IPS-20b (cell line): Measurements from ENCODE around the gene HTT.

Experiments
- H3K27ac ChIP-seq: one replicate; pipeline ENCODE4 v1.5.1; 2013; ENCODE audit warnings: low read length
- H3K27me3 ChIP-seq: 2 replicates; pipeline ENCODE4 v1.6.1; 2013; ENCODE audit warnings: mild to moderate bottlenecking, low read length, inconsistent platforms; ENCODE audit not compliant: insufficient read depth
- H3K36me3 ChIP-seq: 2 replicates; pipeline ENCODE4 v1.6.1; 2013; ENCODE audit warnings: low read depth, mild to moderate bottlenecking, inconsistent platforms, low read length, moderate library complexity; ENCODE audit not compliant: insufficient read depth
- H3K4me1 ChIP-seq: 2 replicates; pipeline ENCODE4 v1.6.1; 2013; ENCODE audit warnings: mild to moderate bottlenecking, control low read depth, inconsistent platforms, low read length, moderate library complexity; ENCODE audit not compliant: insufficient read depth
- H3K4me3 ChIP-seq: 2 replicates; pipeline ENCODE4 v1.5.1; 2013; ENCODE audit warnings: mild to moderate bottlenecking, low read length, inconsistent platforms
- H3K9ac ChIP-seq: 2 replicates; pipeline ENCODE4 v1.6.1; 2013; ENCODE audit warnings: low read depth, mild to moderate bottlenecking, inconsistent platforms, low read length, moderate library complexity
- H3K9me3 ChIP-seq: 2 replicates; pipeline ENCODE4 v1.6.1; 2013; ENCODE audit warnings: mild to moderate bottlenecking, low read depth, low read length, inconsistent platforms; ENCODE audit not compliant: insufficient read depth

HTT gene

DNA sequence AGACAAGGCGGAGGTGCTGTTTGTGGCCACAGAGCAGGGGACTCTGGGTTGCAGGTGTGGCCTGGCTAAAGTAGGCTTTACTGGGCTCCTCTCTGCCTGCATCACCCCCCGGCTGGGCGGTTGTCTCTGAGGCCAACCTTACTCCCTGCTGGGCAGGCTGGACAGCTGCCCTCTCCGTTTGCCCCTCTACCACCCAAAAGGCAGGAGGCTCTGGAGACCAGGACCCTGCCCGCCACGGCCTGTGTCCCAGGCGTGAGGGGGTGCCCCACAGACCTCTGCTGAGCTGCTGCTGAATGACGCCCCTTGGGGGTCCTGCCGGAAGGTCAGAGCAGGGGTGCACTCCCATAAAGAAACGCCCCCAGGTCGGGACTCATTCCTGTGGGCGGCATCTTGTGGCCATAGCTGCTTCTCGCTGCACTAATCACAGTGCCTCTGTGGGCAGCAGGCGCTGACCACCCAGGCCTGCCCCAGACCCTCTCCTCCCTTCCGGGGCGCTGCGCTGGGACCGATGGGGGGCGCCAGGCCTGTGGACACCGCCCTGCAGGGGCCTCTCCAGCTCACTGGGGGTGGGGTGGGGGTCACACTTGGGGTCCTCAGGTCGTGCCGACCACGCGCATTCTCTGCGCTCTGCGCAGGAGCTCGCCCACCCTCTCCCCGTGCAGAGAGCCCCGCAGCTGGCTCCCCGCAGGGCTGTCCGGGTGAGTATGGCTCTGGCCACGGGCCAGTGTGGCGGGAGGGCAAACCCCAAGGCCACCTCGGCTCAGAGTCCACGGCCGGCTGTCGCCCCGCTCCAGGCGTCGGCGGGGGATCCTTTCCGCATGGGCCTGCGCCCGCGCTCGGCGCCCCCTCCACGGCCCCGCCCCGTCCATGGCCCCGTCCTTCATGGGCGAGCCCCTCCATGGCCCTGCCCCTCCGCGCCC lies 1.1 kb upstream of the HTT start:
- Histone ChIP-seq H3K9ac (peak overlapping the region; percentile 67; the same call in 1 of the 2 replicates), H3K4me3 (peak overlapping the region; percentile 78), H3K9me3 (no peaks in the 10 kb centered on the region), H3K4me1 (peaks cover 10% of the 10 kb centered on the region; the same call in 1 of the 2 replicates), H3K27me3 (peaks cover 3% of the 10 kb centered on the region; the same call in 1 of the 2 replicates), H3K36me3 (no peaks in the 10 kb centered on the region), H3K27ac (no peak overlapping the region)

DNA sequence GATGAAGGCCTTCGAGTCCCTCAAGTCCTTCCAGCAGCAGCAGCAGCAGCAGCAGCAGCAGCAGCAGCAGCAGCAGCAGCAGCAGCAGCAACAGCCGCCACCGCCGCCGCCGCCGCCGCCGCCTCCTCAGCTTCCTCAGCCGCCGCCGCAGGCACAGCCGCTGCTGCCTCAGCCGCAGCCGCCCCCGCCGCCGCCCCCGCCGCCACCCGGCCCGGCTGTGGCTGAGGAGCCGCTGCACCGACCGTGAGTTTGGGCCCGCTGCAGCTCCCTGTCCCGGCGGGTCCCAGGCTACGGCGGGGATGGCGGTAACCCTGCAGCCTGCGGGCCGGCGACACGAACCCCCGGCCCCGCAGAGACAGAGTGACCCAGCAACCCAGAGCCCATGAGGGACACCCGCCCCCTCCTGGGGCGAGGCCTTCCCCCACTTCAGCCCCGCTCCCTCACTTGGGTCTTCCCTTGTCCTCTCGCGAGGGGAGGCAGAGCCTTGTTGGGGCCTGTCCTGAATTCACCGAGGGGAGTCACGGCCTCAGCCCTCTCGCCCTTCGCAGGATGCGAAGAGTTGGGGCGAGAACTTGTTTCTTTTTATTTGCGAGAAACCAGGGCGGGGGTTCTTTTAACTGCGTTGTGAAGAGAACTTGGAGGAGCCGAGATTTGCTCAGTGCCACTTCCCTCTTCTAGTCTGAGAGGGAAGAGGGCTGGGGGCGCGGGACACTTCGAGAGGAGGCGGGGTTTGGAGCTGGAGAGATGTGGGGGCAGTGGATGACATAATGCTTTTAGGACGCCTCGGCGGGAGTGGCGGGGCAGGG lies 568 bp downstream of the HTT start:
- H3K4me3 ChIP-seq, result peak overlapping the region; percentile 97
- no peaks in the 10 kb centered on the region for H3K36me3 ChIP-seq
- H3K9me3 ChIP-seq, result no peaks in the 10 kb centered on the region
- peaks cover 10% of the 10 kb centered on the region; the same call in 1 of the 2 replicates for H3K4me1 ChIP-seq
- H3K27ac ChIP-seq, result peak overlapping the region; percentile 65
- H3K9ac ChIP-seq, result peak overlapping the region; percentile 95
- peaks cover 3% of the 10 kb centered on the region; the same call in 1 of the 2 replicates for H3K27me3 ChIP-seq

DNA sequence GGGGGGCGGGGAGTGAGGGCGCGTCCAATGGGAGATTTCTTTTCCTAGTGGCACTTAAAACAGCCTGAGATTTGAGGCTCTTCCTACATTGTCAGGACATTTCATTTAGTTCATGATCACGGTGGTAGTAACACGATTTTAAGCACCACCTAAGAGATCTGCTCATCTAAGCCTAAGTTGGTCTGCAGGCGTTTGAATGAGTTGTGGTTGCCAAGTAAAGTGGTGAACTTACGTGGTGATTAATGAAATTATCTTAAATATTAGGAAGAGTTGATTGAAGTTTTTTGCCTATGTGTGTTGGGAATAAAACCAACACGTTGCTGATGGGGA lies 1.1 kb downstream of the HTT start:
- no peaks in the 10 kb centered on the region for H3K9me3 ChIP-seq
- no peaks in the 10 kb centered on the region for H3K36me3 ChIP-seq
- H3K4me1 ChIP-seq, result peaks cover 10% of the 10 kb centered on the region; the same call in 1 of the 2 replicates
- H3K9ac ChIP-seq, result peak overlapping the region; percentile 95
- H3K27ac ChIP-seq, result no peak overlapping the region
- peaks cover 3% of the 10 kb centered on the region; the same call in 1 of the 2 replicates for H3K27me3 ChIP-seq
- peak overlapping the region; percentile 97 for H3K4me3 ChIP-seq

DNA sequence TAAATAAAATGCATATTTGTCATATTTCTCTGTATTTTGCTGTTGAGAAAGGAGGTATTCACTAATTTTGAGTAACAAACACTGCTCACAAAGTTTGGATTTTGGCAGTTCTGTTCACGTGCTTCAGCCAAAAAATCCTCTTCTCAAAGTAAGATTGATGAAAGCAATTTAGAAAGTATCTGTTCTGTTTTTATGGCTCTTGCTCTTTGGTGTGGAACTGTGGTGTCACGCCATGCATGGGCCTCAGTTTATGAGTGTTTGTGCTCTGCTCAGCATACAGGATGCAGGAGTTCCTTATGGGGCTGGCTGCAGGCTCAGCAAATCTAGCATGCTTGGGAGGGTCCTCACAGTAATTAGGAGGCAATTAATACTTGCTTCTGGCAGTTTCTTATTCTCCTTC lies 3.3 kb downstream of the HTT start:
- no peak overlapping the region for H3K27ac ChIP-seq
- H3K27me3 ChIP-seq, result peaks cover 2% of the 10 kb centered on the region; the same call in 1 of the 2 replicates
- H3K9ac ChIP-seq, result no peak overlapping the region
- 0 out of 2 replicates have a peak, but pooled peaks cover 3% of the 10 kb centered on the region for H3K36me3 ChIP-seq
- no peaks in the 10 kb centered on the region for H3K9me3 ChIP-seq
- no peak overlapping the region for H3K4me3 ChIP-seq
- H3K4me1 ChIP-seq, result peaks cover 10% of the 10 kb centered on the region; the same call in 1 of the 2 replicates

DNA sequence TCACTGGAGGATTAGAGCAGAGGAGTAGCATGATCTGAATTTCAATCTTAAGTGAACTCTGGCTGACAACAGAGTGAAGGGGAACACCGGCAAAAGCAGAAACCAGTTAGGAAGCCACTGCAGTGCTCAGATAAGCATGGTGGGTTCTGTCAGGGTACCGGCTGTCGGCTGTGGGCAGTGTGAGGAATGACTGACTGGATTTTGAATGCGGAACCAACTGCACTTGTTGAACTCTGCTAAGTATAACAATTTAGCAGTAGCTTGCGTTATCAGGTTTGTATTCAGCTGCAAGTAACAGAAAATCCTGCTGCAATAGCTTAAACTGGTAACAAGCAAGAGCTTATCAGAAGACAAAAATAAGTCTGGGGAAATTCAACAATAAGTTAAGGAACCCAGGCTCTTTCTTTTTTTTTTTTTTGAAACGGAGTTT lies 5.2 kb downstream of the HTT start:
- Histone ChIP-seq H3K4me1 (peaks cover 10% of the 10 kb centered on the region; the same call in 1 of the 2 replicates), H3K27ac (no peak overlapping the region), H3K36me3 (0 out of 2 replicates have a peak, but pooled peaks cover 3% of the 10 kb centered on the region)

DNA sequence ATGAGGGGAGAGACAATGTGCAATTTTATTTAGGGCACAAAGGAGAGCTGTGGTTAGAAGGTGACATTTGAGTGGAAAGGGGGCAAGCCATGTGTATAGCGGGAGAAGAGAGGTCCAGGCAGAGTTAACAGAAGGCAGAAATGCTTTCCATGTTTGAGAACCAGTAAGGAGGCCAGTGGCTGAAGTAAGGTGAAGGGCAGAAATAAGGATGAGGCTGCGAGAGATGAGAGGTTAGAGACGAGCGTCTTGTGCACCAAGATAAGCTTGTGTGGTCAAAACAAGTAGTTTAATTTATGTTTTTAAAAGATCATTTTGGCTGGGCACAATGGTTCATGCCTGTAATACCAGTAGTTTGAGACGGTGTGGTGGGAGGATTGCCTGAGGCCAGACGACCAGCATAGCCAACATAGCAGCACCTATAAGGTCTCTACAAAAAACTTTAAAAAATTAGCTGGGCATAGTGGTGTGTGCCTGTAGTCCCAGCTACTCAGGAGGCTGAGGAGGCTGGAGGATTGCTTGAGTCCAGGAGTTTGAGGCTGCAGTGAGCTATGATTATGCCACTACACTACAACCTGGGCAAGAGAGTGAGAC lies 8.5 kb downstream of the HTT start:
- no peaks in the 10 kb centered on the region for H3K27me3 ChIP-seq
- H3K9me3 ChIP-seq, result no peaks in the 10 kb centered on the region
- H3K9ac ChIP-seq, result no peak overlapping the region
- no peak overlapping the region for H3K27ac ChIP-seq
- H3K4me1 ChIP-seq, result no peaks in the 10 kb centered on the region
- H3K36me3 ChIP-seq, result peaks cover 18% of the 10 kb centered on the region
- no peak overlapping the region for H3K4me3 ChIP-seq

More for the DNA sequence above, 5.2 kb downstream of the HTT start:
- Histone ChIP-seq H3K27me3 (no peaks in the 10 kb centered on the region), H3K9me3 (no peaks in the 10 kb centered on the region), H3K9ac (no peak overlapping the region), H3K4me3 (no peak overlapping the region)

DNA sequence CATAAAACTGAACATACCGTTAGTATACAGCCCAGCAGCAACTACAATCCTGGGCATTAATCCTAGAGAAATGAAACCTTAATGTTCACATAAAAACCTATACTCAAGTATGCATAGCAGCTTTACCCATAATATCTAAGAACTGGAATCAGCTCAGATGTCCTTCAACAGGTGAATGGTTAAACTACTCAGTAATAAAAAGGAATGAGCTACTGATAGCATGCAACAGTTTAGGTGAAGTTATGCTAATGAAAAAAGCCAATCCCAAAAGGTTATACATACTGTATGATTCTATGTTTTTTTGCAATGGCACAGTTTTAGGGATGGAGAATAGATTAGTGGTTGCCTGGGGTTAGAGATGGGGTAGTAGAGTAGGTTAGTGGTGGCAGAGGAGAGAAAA lies 9.3 kb downstream of the HTT start:
- Histone ChIP-seq H3K4me3 (no peak overlapping the region), H3K27ac (no peak overlapping the region), H3K27me3 (no peaks in the 10 kb centered on the region), H3K4me1 (no peaks in the 10 kb centered on the region), H3K9me3 (no peaks in the 10 kb centered on the region), H3K36me3 (peaks cover 23% of the 10 kb centered on the region), H3K9ac (no peak overlapping the region)

DNA sequence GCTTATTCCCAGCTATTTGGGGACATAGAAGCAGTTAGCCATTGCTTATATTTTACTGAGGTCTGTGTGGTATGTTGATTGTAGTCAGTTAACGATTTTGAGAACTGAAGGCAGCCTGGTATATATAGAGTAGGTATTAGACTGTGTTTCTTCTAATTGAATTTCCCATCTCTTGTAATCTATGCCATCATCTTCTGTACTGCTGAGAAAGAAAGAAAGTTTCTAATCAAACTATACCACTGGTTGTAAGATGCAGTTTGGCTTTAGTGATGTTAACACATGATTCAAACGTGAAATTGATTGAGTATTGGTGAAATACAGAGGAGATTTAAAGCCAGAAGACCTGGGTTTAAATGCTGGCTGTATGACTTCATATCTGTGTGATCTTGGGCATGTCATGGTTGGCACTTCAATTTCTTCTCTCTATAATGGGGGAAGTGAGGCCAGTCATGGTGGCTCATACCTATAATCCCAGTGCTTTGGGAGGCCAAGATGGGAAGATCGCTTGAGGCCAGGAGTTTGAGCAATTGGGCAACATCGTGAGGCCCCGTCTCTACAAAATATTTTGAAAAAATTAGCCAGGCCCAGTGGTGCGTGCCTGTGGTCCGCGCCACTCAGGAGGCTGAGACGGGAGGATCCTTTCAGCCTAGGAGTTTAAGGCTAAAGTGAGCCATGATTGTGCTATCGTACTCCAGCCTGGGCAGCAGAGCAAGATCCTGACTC lies 11.6 kb downstream of the HTT start:
- no peaks in the 10 kb centered on the region for H3K9me3 ChIP-seq
- H3K4me3 ChIP-seq, result no peak overlapping the region
- H3K9ac ChIP-seq, result no peak overlapping the region
- no peaks in the 10 kb centered on the region for H3K4me1 ChIP-seq
- H3K36me3 ChIP-seq, result peaks cover 35% of the 10 kb centered on the region
- H3K27ac ChIP-seq, result no peak overlapping the region
- no peaks in the 10 kb centered on the region for H3K27me3 ChIP-seq

DNA sequence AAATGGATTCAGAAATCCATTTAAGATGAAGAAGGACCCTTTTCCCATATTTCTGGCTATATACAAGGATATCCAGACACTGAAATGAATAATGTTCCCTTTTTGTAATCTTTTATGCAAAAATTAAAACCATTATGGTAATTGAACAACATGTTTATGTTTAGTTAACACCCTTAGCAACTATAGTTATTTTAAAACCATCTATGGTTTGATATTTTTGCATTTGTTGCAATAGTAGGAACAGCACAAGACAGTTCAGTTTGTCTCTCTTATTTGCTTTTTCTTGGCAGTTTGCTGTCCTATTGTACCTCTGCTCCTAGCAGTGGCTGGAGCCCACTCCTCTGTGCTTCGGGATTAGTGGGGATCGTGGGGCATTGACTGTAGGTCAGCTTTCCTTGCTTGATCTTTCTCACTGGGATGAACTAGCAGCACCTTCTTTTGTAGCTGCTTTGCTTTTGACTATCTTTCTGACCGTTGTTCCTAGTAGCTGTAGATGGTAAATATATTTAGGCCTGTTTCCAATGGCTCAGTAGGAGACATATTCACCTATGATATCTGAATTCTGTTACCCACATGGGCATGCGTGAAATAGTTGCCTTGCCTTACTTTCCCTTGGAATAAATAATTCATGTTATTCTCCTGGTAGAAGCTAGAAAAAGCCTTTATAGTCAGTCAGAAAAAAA lies 12.8 kb downstream of the HTT start:
- Histone ChIP-seq H3K4me3 (no peak overlapping the region), H3K27ac (no peak overlapping the region), H3K9me3 (no peaks in the 10 kb centered on the region), H3K4me1 (no peaks in the 10 kb centered on the region), H3K27me3 (no peaks in the 10 kb centered on the region), H3K36me3 (peaks cover 40% of the 10 kb centered on the region), H3K9ac (no peak overlapping the region)

DNA sequence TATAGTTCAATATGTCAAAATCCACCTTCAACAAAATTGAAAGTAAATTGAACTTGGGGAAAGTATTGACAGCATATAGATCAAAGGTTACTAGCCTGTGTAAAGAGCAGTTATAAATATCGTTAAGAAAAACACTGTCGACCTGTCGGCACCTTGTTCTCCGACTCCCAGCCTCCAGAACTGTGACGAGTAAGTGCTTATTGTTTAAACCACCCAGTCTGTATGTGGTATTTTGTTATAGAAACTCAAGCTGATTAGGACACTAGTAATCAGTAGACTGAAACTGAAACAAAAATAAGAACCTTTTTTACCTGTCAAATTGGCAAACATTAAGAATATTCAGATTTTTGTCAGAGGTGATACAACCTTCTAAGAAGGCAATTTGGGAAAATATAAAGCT lies 17.0 kb downstream of the HTT start:
- Histone ChIP-seq H3K4me1 (no peaks in the 10 kb centered on the region), H3K27ac (no peak overlapping the region), H3K27me3 (no peaks in the 10 kb centered on the region), H3K9ac (no peak overlapping the region), H3K36me3 (peaks cover 63% of the 10 kb centered on the region), H3K9me3 (no peaks in the 10 kb centered on the region), H3K4me3 (no peak overlapping the region)
